ENCODE results near the gene OR2M5.

DNA sequence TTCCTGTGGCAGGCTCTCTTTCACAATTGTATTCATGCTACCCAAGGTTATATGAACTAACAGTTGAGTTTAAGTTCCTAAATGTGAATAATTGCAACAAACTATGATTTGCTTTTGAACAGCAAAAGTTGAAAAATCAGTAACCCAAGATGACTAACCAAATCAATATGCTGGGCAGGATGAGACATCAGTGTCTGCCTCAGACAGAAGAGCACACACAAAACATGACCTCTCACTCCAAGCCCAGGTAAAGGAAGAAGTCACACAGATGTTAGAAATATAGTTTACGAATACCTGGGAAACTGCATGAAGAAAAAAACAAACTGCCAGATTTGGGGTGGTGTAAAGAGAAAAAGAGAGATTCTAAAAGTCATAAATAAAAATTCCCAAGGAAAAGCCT lies 46.4 kb upstream of the OR2M5 start:
- TF ChIP-seq, protein P1, sequence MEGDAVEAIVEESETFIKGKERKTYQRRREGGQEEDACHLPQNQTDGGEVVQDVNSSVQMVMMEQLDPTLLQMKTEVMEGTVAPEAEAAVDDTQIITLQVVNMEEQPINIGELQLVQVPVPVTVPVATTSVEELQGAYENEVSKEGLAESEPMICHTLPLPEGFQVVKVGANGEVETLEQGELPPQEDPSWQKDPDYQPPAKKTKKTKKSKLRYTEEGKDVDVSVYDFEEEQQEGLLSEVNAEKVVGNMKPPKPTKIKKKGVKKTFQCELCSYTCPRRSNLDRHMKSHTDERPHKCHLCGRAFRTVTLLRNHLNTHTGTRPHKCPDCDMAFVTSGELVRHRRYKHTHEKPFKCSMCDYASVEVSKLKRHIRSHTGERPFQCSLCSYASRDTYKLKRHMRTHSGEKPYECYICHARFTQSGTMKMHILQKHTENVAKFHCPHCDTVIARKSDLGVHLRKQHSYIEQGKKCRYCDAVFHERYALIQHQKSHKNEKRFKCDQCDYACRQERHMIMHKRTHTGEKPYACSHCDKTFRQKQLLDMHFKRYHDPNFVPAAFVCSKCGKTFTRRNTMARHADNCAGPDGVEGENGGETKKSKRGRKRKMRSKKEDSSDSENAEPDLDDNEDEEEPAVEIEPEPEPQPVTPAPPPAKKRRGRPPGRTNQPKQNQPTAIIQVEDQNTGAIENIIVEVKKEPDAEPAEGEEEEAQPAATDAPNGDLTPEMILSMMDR (IDR thresholded peaks at IDR 0.05; ENCODE audit: extremely low read depth in 1 of 2, insufficient read depth in 1 of 2, low read depth in 1 of 2, low read length in 2 of 2), result no peak
- TF ChIP-seq POLR2A (IDR thresholded peaks at IDR 0.05; ENCODE audit: low read depth, low read length) (no peak), POLR2AphosphoS5 (IDR thresholded peaks at IDR 0.05; ENCODE audit: insufficient read depth, low read depth, low read length) (no peak), EZH2 (IDR thresholded peaks at IDR 0.05; ENCODE audit: borderline replicate concordance, low read depth, low read length, severe bottlenecking) (no peak)
